Neural cell (in vitro differentiated cells): ENCODE data around the gene PRDX5. TPM values are rescaled to one million over a fixed set of nuclear protein-coding genes. Genes with fewer than 3 reads are reported as not detected.
A peak's percentile ranks its signal among the peaks of the same experiment; 100 is the strongest.

Experiments
- H2AFZ ChIP-seq: fragments of 200-600, 300-800 bp; sonication (generic), shearing (Covaris generic); 2 replicates; pipeline ENCODE4 v1.6.0; 2014; ENCODE audit warnings: low read depth, mild to moderate bottlenecking, antibody characterized with exemption, low read length, moderate library complexity
- H3F3A ChIP-seq: fragments of 200-600 bp; shearing (Covaris generic); 2 replicates; pipeline ENCODE4 v1.6.1; 2016; ENCODE audit warnings: mild to moderate bottlenecking, moderate library complexity, mixed read lengths, antibody characterized with exemption, low read length; ENCODE audit not compliant: insufficient read depth, poor library complexity, severe bottlenecking
- H3K27ac ChIP-seq: fragments of 200-600, 300-800 bp; sonication (generic), shearing (Covaris generic); 2 replicates; pipeline ENCODE4 v1.5.1; 2014; ENCODE audit warnings: mild to moderate bottlenecking, low read length, moderate library complexity
- H3K27me3 ChIP-seq: fragments of 300-800, 200-600 bp; sonication (generic), shearing (Covaris generic); 2 replicates; pipeline ENCODE4 v1.6.0; 2014; ENCODE audit warnings: mild to moderate bottlenecking, low read depth, low read length, moderate library complexity; ENCODE audit not compliant: insufficient read depth
- H3K36me3 ChIP-seq: fragments of 300-800, 200-600 bp; sonication (generic), shearing (Covaris generic); 2 replicates; pipeline ENCODE4 v1.5.1; 2014; ENCODE audit warnings: mild to moderate bottlenecking, antibody characterized with exemption, low read length, moderate library complexity; ENCODE audit not compliant: insufficient read depth
- H3K4me2 ChIP-seq: fragments of 300-800, 200-600 bp; sonication (generic), shearing (Covaris generic); 2 replicates; pipeline ENCODE4 v1.6.0; 2014; ENCODE audit warnings: mild to moderate bottlenecking, low read length
- H3K4me3 ChIP-seq: fragments of 300-800, 200-600 bp; sonication (generic), shearing (Covaris generic); 2 replicates; pipeline ENCODE4 v1.5.1; 2014; ENCODE audit warnings: mild to moderate bottlenecking, low read length, moderate library complexity
- H3K79me2 ChIP-seq: fragments of 200-600 bp; shearing (Covaris generic); replicated peaks from 2 replicates; pipeline ENCODE4 v1.6.0; 2014; ENCODE audit warnings: mild to moderate bottlenecking, low read length, moderate library complexity; ENCODE audit not compliant: insufficient read depth
- H3K9ac ChIP-seq: fragments of 300-800, 200-600 bp; sonication (generic), shearing (Covaris generic); 2 replicates; pipeline ENCODE4 v1.6.1; 2016; ENCODE audit warnings: mild to moderate bottlenecking, low read length, mixed read lengths
- H3K9me2 ChIP-seq: fragments of 200-600 bp; shearing (Covaris generic); 2 replicates; pipeline ENCODE4 v1.6.1; 2016; ENCODE audit warnings: mild to moderate bottlenecking, low read length, mixed read lengths; ENCODE audit not compliant: insufficient read depth
- H3K9me3 ChIP-seq: fragments of 200-600, 300-800 bp; sonication (generic), shearing (Covaris generic); 2 replicates; pipeline ENCODE4 v1.6.1; 2016; ENCODE audit warnings: mild to moderate bottlenecking, mixed run types, low read length, moderate library complexity, mixed read lengths
- H4K20me1 ChIP-seq: fragments of 200-600 bp; shearing (Covaris generic); 2 replicates; pipeline ENCODE4 v1.6.1; 2016; ENCODE audit warnings: mild to moderate bottlenecking, mixed run types; ENCODE audit not compliant: insufficient read depth
- EP300 ChIP-seq: fragments of 450-650 bp; conservative IDR thresholded peaks from 2 replicates; pipeline ENCODE4 v1.6.1; 2014; ENCODE audit warnings: antibody characterized with exemption, mild to moderate bottlenecking, moderate library complexity; ENCODE audit not compliant: poor library complexity, severe bottlenecking
- EZH2 ChIP-seq: fragments of 200-600, 300-800 bp; shearing (Covaris generic), sonication (generic); IDR thresholded peaks from 2 replicates; pipeline ENCODE4 v1.6.1; 2014; ENCODE audit warnings: antibody characterized with exemption, low read length, borderline replicate concordance, mild to moderate bottlenecking; ENCODE audit not compliant: insufficient read depth, poor library complexity, severe bottlenecking
- MXI1 ChIP-seq: fragments of 450-650 bp; conservative IDR thresholded peaks from 2 replicates; pipeline ENCODE4 v1.6.1; 2014; ENCODE audit warnings: antibody characterized with exemption, mild to moderate bottlenecking; ENCODE audit not compliant: poor library complexity, severe bottlenecking
- POLR2AphosphoS5 ChIP-seq: IDR thresholded peaks from 2 replicates; pipeline ENCODE4 v1.6.1; 2012
- RAD21 ChIP-seq: fragments of 450-650 bp; conservative IDR thresholded peaks from 2 replicates; pipeline ENCODE4 v1.6.1; 2014; ENCODE audit warnings: antibody characterized with exemption, mild to moderate bottlenecking, moderate library complexity
- SMC3 ChIP-seq: fragments of 450-650 bp; conservative IDR thresholded peaks from 2 replicates; pipeline ENCODE4 v1.6.1; 2014; ENCODE audit warnings: antibody characterized with exemption, mild to moderate bottlenecking, moderate library complexity; ENCODE audit not compliant: poor library complexity
- TAF1 ChIP-seq: IDR thresholded peaks from 2 replicates; pipeline ENCODE4 v1.6.1; 2012; ENCODE audit warnings: low read depth
- polyA plus RNA-seq: library from polyadenylated mRNA; depleted of rRNA; stranded (reverse); fragments of >200 nt; gene quantifications from 2 replicates; pipeline ENCODE4 v1.2.3, GENCODE V29; 2014
- TF ChIP-seq, protein P1 (sequence below): IDR thresholded peaks from 2 replicates; pipeline ENCODE4 v1.6.1; 2012; ENCODE audit warnings: borderline replicate concordance
- TF ChIP-seq, protein P2 (sequence below): fragments of 450-650 bp; IDR thresholded peaks from 2 replicates; pipeline ENCODE4 v1.5.1; 2014; ENCODE audit warnings: antibody characterized with exemption, mild to moderate bottlenecking, moderate library complexity; ENCODE audit not compliant: poor library complexity, severe bottlenecking

Gene PRDX5
- polyA plus RNA-seq, 1 donor from 2014 or later: 452 TPM

DNA sequence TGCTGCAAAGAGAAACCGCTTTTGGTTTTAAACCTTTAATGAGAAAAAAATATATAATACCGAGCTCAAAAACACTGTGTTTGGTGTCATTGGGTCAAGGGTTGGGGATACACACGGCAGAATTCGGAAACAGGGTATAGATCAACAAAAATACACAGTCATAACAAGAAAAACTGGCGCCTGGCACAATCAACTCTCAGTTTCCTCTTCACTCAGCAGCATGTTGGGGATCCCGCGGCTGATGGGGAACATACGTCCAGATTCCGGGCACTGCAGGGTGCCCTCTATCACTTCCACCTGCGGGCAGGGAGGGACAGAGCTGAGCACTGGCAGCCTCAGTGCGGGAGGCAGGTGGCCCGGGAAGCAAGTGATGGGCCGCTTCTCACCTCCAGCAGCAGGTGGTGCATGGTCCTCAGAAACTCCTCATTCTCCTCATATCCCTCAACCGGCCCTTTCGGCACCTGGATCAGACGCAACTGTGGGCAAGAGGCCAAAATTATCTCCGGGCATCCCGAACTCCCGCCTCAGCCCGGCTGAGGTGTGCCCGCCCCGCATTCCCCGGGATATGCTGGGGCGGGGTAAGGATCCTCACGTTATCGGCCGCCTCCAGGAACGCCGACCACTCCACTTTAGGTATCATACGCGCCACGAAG lies 1.1 kb upstream of the PRDX5 start:
- no peak for TF ChIP-seq SMC3
- TF ChIP-seq TAF1: no peak
- TF ChIP-seq, protein P1, sequence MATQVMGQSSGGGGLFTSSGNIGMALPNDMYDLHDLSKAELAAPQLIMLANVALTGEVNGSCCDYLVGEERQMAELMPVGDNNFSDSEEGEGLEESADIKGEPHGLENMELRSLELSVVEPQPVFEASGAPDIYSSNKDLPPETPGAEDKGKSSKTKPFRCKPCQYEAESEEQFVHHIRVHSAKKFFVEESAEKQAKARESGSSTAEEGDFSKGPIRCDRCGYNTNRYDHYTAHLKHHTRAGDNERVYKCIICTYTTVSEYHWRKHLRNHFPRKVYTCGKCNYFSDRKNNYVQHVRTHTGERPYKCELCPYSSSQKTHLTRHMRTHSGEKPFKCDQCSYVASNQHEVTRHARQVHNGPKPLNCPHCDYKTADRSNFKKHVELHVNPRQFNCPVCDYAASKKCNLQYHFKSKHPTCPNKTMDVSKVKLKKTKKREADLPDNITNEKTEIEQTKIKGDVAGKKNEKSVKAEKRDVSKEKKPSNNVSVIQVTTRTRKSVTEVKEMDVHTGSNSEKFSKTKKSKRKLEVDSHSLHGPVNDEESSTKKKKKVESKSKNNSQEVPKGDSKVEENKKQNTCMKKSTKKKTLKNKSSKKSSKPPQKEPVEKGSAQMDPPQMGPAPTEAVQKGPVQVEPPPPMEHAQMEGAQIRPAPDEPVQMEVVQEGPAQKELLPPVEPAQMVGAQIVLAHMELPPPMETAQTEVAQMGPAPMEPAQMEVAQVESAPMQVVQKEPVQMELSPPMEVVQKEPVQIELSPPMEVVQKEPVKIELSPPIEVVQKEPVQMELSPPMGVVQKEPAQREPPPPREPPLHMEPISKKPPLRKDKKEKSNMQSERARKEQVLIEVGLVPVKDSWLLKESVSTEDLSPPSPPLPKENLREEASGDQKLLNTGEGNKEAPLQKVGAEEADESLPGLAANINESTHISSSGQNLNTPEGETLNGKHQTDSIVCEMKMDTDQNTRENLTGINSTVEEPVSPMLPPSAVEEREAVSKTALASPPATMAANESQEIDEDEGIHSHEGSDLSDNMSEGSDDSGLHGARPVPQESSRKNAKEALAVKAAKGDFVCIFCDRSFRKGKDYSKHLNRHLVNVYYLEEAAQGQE: no peak
- H3K27ac ChIP-seq: peak overlapping the region; percentile 98
- H3K9ac ChIP-seq: peak overlapping the region; percentile 99
- H3K4me2 ChIP-seq: peak overlapping the region; percentile 79
- no peaks in the 10 kb centered on the region for H3F3A ChIP-seq
- H4K20me1 ChIP-seq: no peaks in the 10 kb centered on the region
- H3K27me3 ChIP-seq: no peaks in the 10 kb centered on the region
- H3K36me3 ChIP-seq: no peaks in the 10 kb centered on the region
- H3K79me2 ChIP-seq: peaks cover 13% of the 10 kb centered on the region
- no peak overlapping the region for H2AFZ ChIP-seq
- H3K9me3 ChIP-seq: no peaks in the 10 kb centered on the region
- no peaks in the 10 kb centered on the region for H3K9me2 ChIP-seq
- peak overlapping the region; percentile 99 for H3K4me3 ChIP-seq

DNA sequence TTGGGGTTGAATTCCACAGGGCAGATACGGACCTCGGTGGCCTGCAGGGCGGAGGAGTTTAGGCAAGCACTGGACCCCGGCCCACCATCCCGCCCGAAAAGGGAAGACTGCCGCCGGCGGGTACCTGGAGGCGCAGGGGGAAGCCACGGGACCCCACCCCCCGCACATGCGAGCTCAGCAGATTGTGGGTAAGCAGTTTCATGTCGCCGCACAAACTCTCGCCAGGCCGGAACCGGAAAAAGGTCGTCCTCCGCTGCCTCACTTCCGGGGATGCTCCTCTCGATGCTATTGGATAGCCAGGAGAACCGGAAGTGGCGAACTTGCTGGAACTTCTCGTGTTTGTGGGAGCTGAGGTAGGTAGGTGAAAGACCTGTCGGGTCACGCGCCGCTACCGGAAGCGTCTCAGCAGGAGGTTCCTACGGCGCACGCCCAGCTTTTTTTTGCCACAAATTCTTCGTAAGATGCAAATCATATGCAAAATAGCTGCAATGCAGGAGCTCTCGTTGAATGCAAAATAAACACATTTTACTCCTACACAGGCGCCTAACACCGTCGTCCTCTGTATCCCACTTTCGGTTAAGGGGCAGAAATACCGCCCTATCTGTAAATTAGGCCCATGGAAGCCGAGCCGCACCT lies 478 bp upstream of the PRDX5 start, which contains the start of gene TRMT112:
Gene TRMT112 (minus strand): TSS at position 235 of the 636 bp plus-strand sequence. CDS start 33 bp downstream, at position 202.
- Histone ChIP-seq H2AFZ (peak within 1 kb of the TSS; percentile 65), H3K9me3 (no peaks in the 10 kb centered on the region), H4K20me1 (no peaks in the 10 kb centered on the region), H3K4me3 (peak within 1 kb of the TSS; percentile 99), H3K9me2 (no peaks in the 10 kb centered on the region), H3K27me3 (no peaks in the 10 kb centered on the region), H3F3A (no peaks in the 10 kb centered on the region), H3K36me3 (no peaks in the 10 kb centered on the region), H3K27ac (peak within 1 kb of the TSS; percentile 98), H3K79me2 (peaks cover 13% of the 10 kb centered on the region), H3K4me2 (peak within 1 kb of the TSS; percentile 79), H3K9ac (peak within 1 kb of the TSS; percentile 99)
- TF ChIP-seq EP300 (peak; percentile 61), MXI1 (peak; percentile 87), POLR2AphosphoS5 (peak; percentile 82), SMC3 (no peak)

DNA sequence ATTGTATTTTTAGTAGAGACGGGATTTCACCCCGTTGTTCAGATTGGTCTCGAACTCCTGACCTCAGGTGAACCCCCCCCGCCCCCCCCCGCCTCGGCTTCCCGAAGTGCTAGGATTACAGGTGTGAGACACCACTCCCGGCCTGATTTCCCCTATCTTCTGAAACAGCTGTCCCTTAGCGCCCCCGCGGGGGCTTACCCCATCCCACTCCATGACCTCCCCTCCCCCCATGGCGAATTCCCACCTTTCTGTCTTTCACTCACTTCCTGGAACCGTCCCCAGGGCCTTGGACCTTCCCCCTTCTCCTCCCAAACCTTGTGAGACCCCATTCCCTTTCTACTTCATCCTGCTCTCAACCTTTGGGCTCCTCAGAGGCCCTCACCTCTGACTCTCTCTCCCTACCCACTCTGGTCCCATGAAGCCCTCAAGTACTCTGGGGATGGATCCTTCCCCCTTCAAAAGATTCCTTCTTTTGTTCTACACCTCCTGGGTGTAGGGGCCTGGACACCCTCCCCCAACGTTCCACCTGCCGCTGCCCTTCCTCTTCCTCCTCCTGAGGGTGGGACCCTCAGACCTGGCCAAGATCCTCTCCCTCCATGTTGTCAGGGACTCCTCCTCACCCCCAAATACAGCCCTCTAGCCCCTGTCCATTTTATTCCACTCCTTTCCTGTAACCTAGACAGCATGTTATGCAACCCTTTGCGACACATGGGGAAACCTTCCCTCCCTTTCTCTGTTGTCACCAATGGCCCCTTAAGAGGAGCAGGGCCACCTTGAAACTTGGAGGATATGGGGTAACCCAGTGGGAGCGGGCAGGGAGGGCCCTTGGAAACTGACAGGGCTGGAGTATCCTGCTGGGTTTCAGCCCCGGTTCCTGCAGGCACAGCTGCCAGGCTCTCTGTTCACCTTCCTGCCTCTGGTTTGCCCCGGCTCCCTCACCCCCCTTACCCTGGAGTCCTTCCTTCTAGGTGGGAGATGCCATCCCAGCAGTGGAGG lies 1.1 kb downstream of the PRDX5 start:
- no peaks in the 10 kb centered on the region for H3K36me3 ChIP-seq
- H3F3A ChIP-seq: no peaks in the 10 kb centered on the region
- H2AFZ ChIP-seq: no peak overlapping the region
- peak overlapping the region; percentile 99 for H3K9ac ChIP-seq
- peaks cover 13% of the 10 kb centered on the region for H3K79me2 ChIP-seq
- H3K4me2 ChIP-seq: peak overlapping the region; percentile 78
- peak overlapping the region; percentile 99 for H3K4me3 ChIP-seq
- H3K27ac ChIP-seq: peak overlapping the region; percentile 98
- H3K27me3 ChIP-seq: no peaks in the 10 kb centered on the region
- no peaks in the 10 kb centered on the region for H3K9me3 ChIP-seq
- H3K9me2 ChIP-seq: no peaks in the 10 kb centered on the region
- no peaks in the 10 kb centered on the region for H4K20me1 ChIP-seq
- TF ChIP-seq TAF1 (no peak), RAD21 (no peak), EP300 (no peak), SMC3 (no peak), EZH2 (no peak), MXI1 (no peak)
- TF ChIP-seq, protein P2, sequence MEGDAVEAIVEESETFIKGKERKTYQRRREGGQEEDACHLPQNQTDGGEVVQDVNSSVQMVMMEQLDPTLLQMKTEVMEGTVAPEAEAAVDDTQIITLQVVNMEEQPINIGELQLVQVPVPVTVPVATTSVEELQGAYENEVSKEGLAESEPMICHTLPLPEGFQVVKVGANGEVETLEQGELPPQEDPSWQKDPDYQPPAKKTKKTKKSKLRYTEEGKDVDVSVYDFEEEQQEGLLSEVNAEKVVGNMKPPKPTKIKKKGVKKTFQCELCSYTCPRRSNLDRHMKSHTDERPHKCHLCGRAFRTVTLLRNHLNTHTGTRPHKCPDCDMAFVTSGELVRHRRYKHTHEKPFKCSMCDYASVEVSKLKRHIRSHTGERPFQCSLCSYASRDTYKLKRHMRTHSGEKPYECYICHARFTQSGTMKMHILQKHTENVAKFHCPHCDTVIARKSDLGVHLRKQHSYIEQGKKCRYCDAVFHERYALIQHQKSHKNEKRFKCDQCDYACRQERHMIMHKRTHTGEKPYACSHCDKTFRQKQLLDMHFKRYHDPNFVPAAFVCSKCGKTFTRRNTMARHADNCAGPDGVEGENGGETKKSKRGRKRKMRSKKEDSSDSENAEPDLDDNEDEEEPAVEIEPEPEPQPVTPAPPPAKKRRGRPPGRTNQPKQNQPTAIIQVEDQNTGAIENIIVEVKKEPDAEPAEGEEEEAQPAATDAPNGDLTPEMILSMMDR: no peak
- TF ChIP-seq, protein P1: no peak
